HepG2 (cell line): ENCODE data around the gene GFPT1. TPM values are rescaled to one million over a fixed set of nuclear protein-coding genes. Genes with fewer than 3 reads are reported as not detected.
A peak's percentile ranks its signal among the peaks of the same experiment; 100 is the strongest.

Source experiments
- ATAC-seq: fragments of 200-7000 bp; cut with Tn5 transposase; 3 replicates; pipeline ENCODE4 v1.9.1; 2020; ENCODE audit warnings: mild to moderate bottlenecking, moderate library complexity
- BruUV-seq: library from RNA; stranded (reverse); fragments of 400-500 nt; replicated peaks from 2 replicates; lab custom pipeline; 2021; lab: Mats Ljungman, UMichigan
- CTCF ChIA-PET: fragments of 300-600 bp; formaldehyde crosslinking; extraction: SDS; loops from one replicate; lab custom pipeline; 2021; ENCODE audit warnings: low total read pairs, inconsistent platforms, low intra/inter-chr PET ratio; lab: Yijun Ruan, JAX
- POLR2A ChIA-PET: fragments of 350-600 bp; sonication (Branson Sonifier 250); formaldehyde crosslinking; loops from one replicate; lab custom pipeline; 2020; ENCODE audit warnings: antibody characterized with exemption, inconsistent platforms; lab: Yijun Ruan, JAX
- DNase-seq: peaks from one replicate; pipeline ENCODE4 v3.0.0-alpha.2; 2015; ENCODE audit warnings: low spot score
- FAIRE-seq: peaks from 3 replicates; lab custom pipeline; 2011; peaks lifted over from hg19 to GRCh38; lab: Jason Lieb, UNC
- H2AFZ ChIP-seq: one replicate; pipeline ENCODE4 v1.6.1; 2011; ENCODE audit warnings: low read length, inconsistent platforms
- H3K27ac ChIP-seq: fragments of 300-600 bp; 3 replicates; pipeline ENCODE4 v1.8.0; 2011; ENCODE audit warnings: mixed run types, mild to moderate bottlenecking, mixed read lengths, low read length, inconsistent platforms; ENCODE audit not compliant: insufficient read depth; ENCODE audit errors: extremely low read length
- H3K27me3 ChIP-seq, 2 experiments: fragments of 200-600 bp in 1 of 2; 2 replicates in 1 of 2; 3 replicates in 1 of 2; pipeline versions ENCODE4 v1.6.0 to v1.8.0; 2011; ENCODE audit warnings: low read length in 2 of 2, mild to moderate bottlenecking in 2 of 2, moderate library complexity in 2 of 2, inconsistent platforms in 1 of 2; ENCODE audit not compliant: insufficient read depth in 2 of 2, control insufficient read depth in 1 of 2
- H3K36me3 ChIP-seq, 2 experiments: fragments of 200-600 bp in 1 of 2; replicated peaks in 1 of 2; 2 replicates in 1 of 2; 3 replicates in 1 of 2; pipeline versions ENCODE4 v1.5.1 to v1.8.0; 2011; ENCODE audit warnings: low read length in 2 of 2, inconsistent platforms in 1 of 2; ENCODE audit not compliant: insufficient read depth in 2 of 2, control insufficient read depth in 1 of 2
- H3K4me1 ChIP-seq: 2 replicates; pipeline ENCODE4 v1.5.1; 2012; ENCODE audit warnings: low read length, inconsistent platforms; ENCODE audit not compliant: insufficient read depth
- H3K4me2 ChIP-seq: 2 replicates; pipeline ENCODE4 v1.6.0; 2011; ENCODE audit warnings: low read depth, low read length, inconsistent platforms
- H3K4me3 ChIP-seq, 3 experiments: fragments of 200-600 bp in 1 of 3; sonication (generic), shearing (Covaris generic) in 1 of 3; replicated peaks in 1 of 3; 2 replicates each; pipeline ENCODE4 v1.5.1; 2011 to 2016; ENCODE audit warnings: low read length in 3 of 3, inconsistent platforms in 2 of 3, low read depth in 2 of 3, mild to moderate bottlenecking in 2 of 3, control low read depth in 1 of 3, mixed read lengths in 1 of 3; ENCODE audit not compliant: insufficient read depth in 1 of 3
- H3K79me2 ChIP-seq: one replicate; pipeline ENCODE4 v1.6.1; 2011; ENCODE audit warnings: low read length, inconsistent platforms; ENCODE audit not compliant: insufficient read depth
- H3K9ac ChIP-seq: 2 replicates; pipeline ENCODE4 v1.6.0; 2011; ENCODE audit warnings: mild to moderate bottlenecking, low read depth, low read length, inconsistent platforms; ENCODE audit not compliant: insufficient read depth
- H3K9me3 ChIP-seq: 2 replicates; pipeline ENCODE4 v1.5.1; 2012; ENCODE audit warnings: mild to moderate bottlenecking, low read length
- H4K20me1 ChIP-seq: 2 replicates; pipeline ENCODE4 v1.6.0; 2011; ENCODE audit warnings: inconsistent platforms, mild to moderate bottlenecking, low read length, moderate library complexity; ENCODE audit not compliant: insufficient read depth
- ATRX ChIP-seq: sonication (generic); formaldehyde crosslinking; IDR thresholded peaks from 2 replicates; pipeline ENCODE4 v1.4.0; 2020; ENCODE audit warnings: missing genetic modification reagents, borderline replicate concordance
- FOSL2 ChIP-seq: sonication (generic); formaldehyde crosslinking; IDR thresholded peaks from 2 replicates; pipeline ENCODE4 v1.4.0; 2020; ENCODE audit warnings: missing genetic modification reagents
- HNRNPK ChIP-seq: fragments of 200-400 bp; formaldehyde crosslinking; IDR thresholded peaks from 2 replicates; pipeline ENCODE4 v1.6.1; 2018; ENCODE audit warnings: low read length, low read depth, moderate library complexity, mild to moderate bottlenecking; ENCODE audit not compliant: poor library complexity, severe bottlenecking
- POLR2A ChIP-seq, 2 experiments: IDR thresholded peaks; 2 replicates each; pipeline ENCODE4 v1.6.1; 2011; ENCODE audit warnings: low read depth in 2 of 2, low read length in 2 of 2, mild to moderate bottlenecking in 1 of 2, moderate library complexity in 1 of 2; ENCODE audit not compliant: insufficient read depth in 1 of 2
- REL ChIP-seq: sonication (generic); formaldehyde crosslinking; conservative IDR thresholded peaks from 2 replicates; pipeline ENCODE4 v1.8.0; 2022; ENCODE audit warnings: mild to moderate bottlenecking, missing genetic modification reagents, moderate library complexity
- ZFP41 ChIP-seq: sonication (generic); formaldehyde crosslinking; IDR thresholded peaks from 2 replicates; pipeline ENCODE4 v1.4.0; 2020; ENCODE audit warnings: mild to moderate bottlenecking, missing genetic modification reagents, borderline replicate concordance
- WGBS: methylation state at CpG from one replicate; pipeline ENCODE4 v1.1.6; 2017; ENCODE audit warnings: low lambda C conversion rate; 5-methylcytosine and 5-hydroxymethylcytosine counted together
- in situ Hi-C: cut with HindIII; loops from 2 replicates; pipeline ENCODE4 v1.10.0; 2017; ENCODE audit warnings: low pct_unique_long_range_greater_than_20kb; ENCODE audit not compliant: extremely low pct_ligation_motif_present
- intact Hi-C: fragments of 100-400 bp; cut with micrococcal nuclease; formaldehyde crosslinking; loops from one replicate; pipeline ENCODE4 v1.10.0; 2022; ENCODE audit not compliant: unreplicated experiment
- polyA plus RNA-seq, 8 experiments: library from polyadenylated mRNA; depleted of rRNA in 3 of 8; stranded (reverse) in 7 of 8; unstranded in 1 of 8; fragments of >200 nt; fragmentation: Illumina TruSeq in 4 of 8; extraction: Trizol in 4 of 8; gene quantifications; 2 replicates each; pipeline versions ENCODE4 v1.2.1 to v1.2.3, GENCODE V29; 2011 to 2016; ENCODE audit warnings: low read depth in 4 of 8, missing spikeins in 1 of 8, mixed read lengths in 1 of 8; ENCODE audit not compliant: insufficient read depth in 1 of 8
- total RNA-seq, 5 experiments: library from RNA; depleted of rRNA; stranded (reverse); fragments of >200 nt; fragmentation: Illumina TruSeq; extraction: Trizol; gene quantifications; 2 replicates each; pipeline ENCODE4 v1.2.3, GENCODE V29; 2016; ENCODE audit warnings: low read depth in 1 of 5
- TF ChIP-seq, protein P1 (sequence below): sonication (generic); formaldehyde crosslinking; IDR thresholded peaks from 2 replicates; pipeline ENCODE4 v1.5.1; 2020; ENCODE audit warnings: mild to moderate bottlenecking, missing genetic modification reagents, borderline replicate concordance

Gene GFPT1
- total and polyA plus RNA-seq, 2 of the 13 experiments (the other 11 are each of a cell fraction or from before 2014, with no cell fraction given) = 24.0 to 84.9 TPM

- TF ChIP-seq REL (CRISPR knock-in tag) = 0 out of 2 replicates have a peak, but pooled peaks have one; percentile 31
- TF ChIP-seq FOSL2 (CRISPR knock-in tag) = no peak
- no peak for TF ChIP-seq POLR2A (IDR thresholded peaks at IDR 0.05; ENCODE audit: insufficient read depth in 1 of 2, low read depth in 2 of 2, low read length in 2 of 2)
- TF ChIP-seq ZFP41 (CRISPR knock-in tag) = no peak
- TF ChIP-seq, protein P1, sequence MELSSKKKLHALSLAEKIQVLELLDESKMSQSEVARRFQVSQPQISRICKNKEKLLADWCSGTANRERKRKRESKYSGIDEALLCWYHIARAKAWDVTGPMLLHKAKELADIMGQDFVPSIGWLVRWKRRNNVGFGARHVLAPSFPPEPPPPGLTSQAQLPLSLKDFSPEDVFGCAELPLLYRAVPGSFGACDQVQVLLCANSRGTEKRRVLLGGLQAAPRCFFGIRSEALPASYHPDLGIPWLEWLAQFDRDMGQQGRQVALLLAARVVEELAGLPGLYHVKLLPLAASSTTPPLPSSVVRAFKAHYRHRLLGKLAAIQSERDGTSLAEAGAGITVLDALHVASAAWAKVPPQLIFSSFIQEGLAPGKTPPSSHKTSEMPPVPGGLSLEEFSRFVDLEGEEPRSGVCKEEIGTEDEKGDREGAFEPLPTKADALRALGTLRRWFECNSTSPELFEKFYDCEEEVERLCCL (CRISPR knock-in tag) = no peak
These were observed 14.3 kb downstream of the GFPT1 start (continued) for GRCh38 chr2:69372767-69373166.

- Histone ChIP-seq H2AFZ (no peak overlapping the region), H4K20me1 (peaks cover 7% of the 10 kb centered on the region; the same call in 1 of the 2 replicates), H3K4me3 (no peak overlapping the region), H3K79me2 (peaks cover 15% of the 10 kb centered on the region), H3K9me3 (no peaks in the 10 kb centered on the region), H3K9ac (no peak overlapping the region), H3K4me2 (no peak overlapping the region), H3K36me3 (peaks cover 34 to 77% of the 10 kb centered on the region in 2 experiments), H3K27me3 (no peaks in the 10 kb centered on the region), H3K4me1 (no peaks in the 10 kb centered on the region), H3K27ac (no peak overlapping the region)
- 90% methylated on average over 1 of the region's 1 CpG for WGBS
- in situ Hi-C loops (no loop called here), intact Hi-C loops (loop anchor here (10.0 kb wide), 1 partner anchor 345 kb away; no protein-coding TSS in a partner anchor)
- FAIRE-seq (no peak), ATAC-seq (no peak), DNase-seq (no peak)
- POLR2A ChIA-PET = no interaction called here
- CTCF ChIA-PET = no interaction called here
- no peak for TF ChIP-seq ATRX (CRISPR knock-in tag)
- TF ChIP-seq HNRNPK = peak; percentile 93
- no TSS peak for BruUV-seq
These were observed 17.2 kb downstream of the GFPT1 start for GRCh38 chr2:69369802-69370201.
